Measurements from ENCODE around the gene RAMACL. TPM values are rescaled to one million over a fixed set of nuclear protein-coding genes. Genes with fewer than 3 reads are reported as not detected.

The RAMACL gene
- total and polyA plus RNA-seq, 2 of the 13 experiments (the other 11 are each of a cell fraction or from before 2014, with no cell fraction given) = 0.09 to 0.29 TPM

GRCh38 chr6:166567813-166568212, 18.7 kb downstream of the RAMACL start:
- H2AFZ ChIP-seq (ENCODE audit: low read length) = no peak overlapping the region
- H3K9me3 ChIP-seq (ENCODE audit: low read length) = no peaks in the 10 kb centered on the region
- no TSS peak for BruUV-seq (replicated peaks)
- H3K9ac ChIP-seq (ENCODE audit: insufficient read depth, low read depth, low read length) = no peak overlapping the region
- H3K4me1 ChIP-seq (ENCODE audit: insufficient read depth, low read length) = no peaks in the 10 kb centered on the region
- no peak overlapping the region for H3K4me3 ChIP-seq (replicated peaks in 1 of 3; ENCODE audit: insufficient read depth in 1 of 3, low read depth in 2 of 3, low read length in 3 of 3)
- DNase-seq (ENCODE audit: low spot score) = no peak
- intact Hi-C loops (cut with micrococcal nuclease; ENCODE audit: unreplicated experiment) (no loop called here), in situ Hi-C loops (cut with HindIII; ENCODE audit: extremely low pct_ligation_motif_present, low pct_unique_long_range_greater_than_20kb) (no loop called here)
- FAIRE-seq = no peak
- H4K20me1 ChIP-seq (ENCODE audit: insufficient read depth, low read length) = no peaks in the 10 kb centered on the region; the same call in 1 of the 2 replicates
- WGBS (ENCODE audit: low lambda C conversion rate) = 10% methylated on average over 7 of the region's 8 CpGs
- no peaks in the 10 kb centered on the region for H3K79me2 ChIP-seq (ENCODE audit: insufficient read depth, low read length)
- ChIA-PET POLR2A (no interaction called here), CTCF (ENCODE audit: low intra/inter-chr PET ratio, low total read pairs) (no interaction called here)
- H3K27ac ChIP-seq (ENCODE audit: extremely low read length, insufficient read depth, low read length) = no peak overlapping the region
- H3K36me3 ChIP-seq (replicated peaks in 1 of 2; ENCODE audit: control insufficient read depth in 1 of 2, insufficient read depth in 2 of 2, low read length in 2 of 2) = no peaks in the 10 kb centered on the region
- H3K27me3 ChIP-seq (ENCODE audit: control insufficient read depth in 1 of 2, insufficient read depth in 2 of 2, low read length in 2 of 2) = peaks cover 12 to 74% of the 10 kb centered on the region in 2 experiments; a peak in 3 of 5 replicates
- peak; percentile 52 for ATAC-seq
- H3K4me2 ChIP-seq (ENCODE audit: low read depth, low read length) = no peak overlapping the region
- TF ChIP-seq MYPOP (CRISPR knock-in tag; IDR thresholded peaks at IDR 0.05) (no peak), BCLAF1 (IDR thresholded peaks at IDR 0.05) (no peak), ZNF607 (CRISPR knock-in tag; IDR thresholded peaks at IDR 0.05; ENCODE audit: borderline replicate concordance) (no peak), U2AF1 (optimal IDR thresholded peaks at IDR 0.05; ENCODE audit: low read depth, low read length) (no peak), CAMTA2 (CRISPR knock-in tag; IDR thresholded peaks at IDR 0.05; ENCODE audit: borderline replicate concordance) (no peak), TEF (CRISPR knock-in tag; IDR thresholded peaks at IDR 0.05) (no peak), FOXM1 (CRISPR knock-in tag; IDR thresholded peaks at IDR 0.05) (no peak)

Data from HepG2 (cell line).